Kidney epithelial cell (primary cell): ENCODE results near the gene POLD4. TPM values are rescaled to one million over a fixed set of nuclear protein-coding genes. Genes with fewer than 3 reads are reported as not detected.
A peak's percentile ranks its signal among the peaks of the same experiment; 100 is the strongest.

Experiments used
- DNase-seq: peaks from one replicate; pipeline ENCODE4 v3.0.0-alpha.2; 2010; ENCODE audit warnings: low read depth
- H3K27me3 ChIP-seq: 2 replicates; pipeline ENCODE4 v1.6.0; 2011; ENCODE audit warnings: low read length; ENCODE audit not compliant: control insufficient read depth, insufficient read depth
- H3K36me3 ChIP-seq: 2 replicates; pipeline ENCODE4 v1.5.1; 2011; ENCODE audit warnings: low read length; ENCODE audit not compliant: control insufficient read depth, insufficient read depth
- H3K4me3 ChIP-seq: 2 replicates; pipeline ENCODE4 v1.5.1; 2011; ENCODE audit warnings: low read depth, mild to moderate bottlenecking, control low read depth, low read length
- CTCF ChIP-seq: IDR thresholded peaks from 2 replicates; pipeline ENCODE4 v1.5.1; 2011; ENCODE audit warnings: mild to moderate bottlenecking, moderate library complexity, low read length, control low read depth, inconsistent platforms; ENCODE audit not compliant: insufficient read depth, poor library complexity, severe bottlenecking
- total RNA-seq: library from RNA; depleted of rRNA; stranded (reverse); fragments of >200 nt; gene quantifications from 2 replicates; pipeline ENCODE4 v1.2.3, GENCODE V29; 2015

The POLD4 gene
- total RNA-seq, 1 donor from 2014 or later, result 70.7 TPM

DNA sequence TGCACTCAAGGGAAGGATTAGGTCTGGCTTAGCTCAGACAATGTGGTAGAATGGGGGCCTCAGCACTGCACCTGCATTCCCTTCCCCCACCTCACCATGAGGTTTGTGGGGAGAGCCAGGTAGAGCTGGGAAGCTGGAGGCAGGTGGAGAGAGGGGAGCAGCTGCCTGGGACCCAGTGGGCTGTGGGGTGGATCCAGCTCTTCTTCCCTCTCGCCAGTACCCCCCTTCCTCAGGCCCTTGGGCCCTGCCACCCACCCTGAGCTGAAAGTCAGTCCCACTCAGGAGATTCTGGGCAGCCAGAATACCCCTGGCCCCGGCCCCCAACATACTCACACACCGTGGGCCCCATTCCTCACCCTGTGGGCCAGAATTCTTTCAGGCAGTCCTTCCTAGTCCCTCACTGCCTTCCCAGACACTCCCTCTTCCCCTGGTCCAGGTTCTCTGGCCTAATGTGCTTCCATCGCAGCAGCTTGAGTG, 3.1 kb upstream of the POLD4 start:
- no peak overlapping the region for H3K4me3 ChIP-seq
- no peaks in the 10 kb centered on the region for H3K27me3 ChIP-seq
- no peaks in the 10 kb centered on the region for H3K36me3 ChIP-seq
- TF ChIP-seq CTCF, result no peak
- no peak for DNase-seq

DNA sequence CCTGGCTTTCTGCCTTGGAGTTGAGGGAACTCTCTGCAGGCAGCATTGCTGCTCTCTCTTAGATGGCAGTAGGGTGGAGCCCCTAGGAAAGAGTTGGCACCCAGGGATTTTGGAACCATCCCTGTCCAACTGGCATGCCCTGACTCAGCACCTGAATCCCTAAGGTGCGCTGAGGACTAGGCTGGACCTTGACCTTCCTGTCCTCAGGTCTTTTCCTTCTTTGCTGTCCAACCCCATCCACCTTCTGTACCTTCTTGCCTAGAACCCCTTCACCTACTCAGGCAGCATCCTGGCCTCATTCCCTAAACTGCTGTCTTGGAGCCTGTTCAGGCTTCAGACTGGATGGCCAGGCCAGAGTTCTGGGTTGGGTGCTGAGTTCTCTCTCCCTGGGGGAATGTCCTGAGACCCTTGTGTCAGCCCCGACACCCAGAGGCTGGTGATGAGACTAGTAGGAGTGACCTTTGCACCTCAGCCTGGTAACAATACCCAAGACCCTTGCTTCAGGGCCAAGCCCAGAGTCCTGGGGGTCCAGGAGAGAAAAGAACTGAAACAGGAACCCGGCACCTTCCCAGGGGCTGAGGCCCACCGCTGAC, 2.5 kb upstream of the POLD4 start:
- TF ChIP-seq CTCF, result no peak
- no peak overlapping the region for H3K4me3 ChIP-seq
- no peak for DNase-seq
- no peaks in the 10 kb centered on the region for H3K36me3 ChIP-seq
- no peaks in the 10 kb centered on the region for H3K27me3 ChIP-seq

- no peak for DNase-seq
- TF ChIP-seq CTCF, result no peak
- no peak overlapping the region for H3K4me3 ChIP-seq
Measured at GRCh38 chr11:67355023-67355793, 1.9 kb upstream of the POLD4 start.

GRCh38 chr11:67354075-67355022, 1.0 kb upstream of the POLD4 start:
- TF ChIP-seq CTCF, result no peak
- Histone ChIP-seq H3K4me3 (peak overlapping the region; percentile 36), H3K36me3 (no peaks in the 10 kb centered on the region), H3K27me3 (no peaks in the 10 kb centered on the region)
- DNase-seq, result peak; percentile 90

More at GRCh38 chr11:67355023-67355793, 1.9 kb upstream of the POLD4 start:
- H3K27me3 ChIP-seq, result no peaks in the 10 kb centered on the region
- H3K36me3 ChIP-seq, result no peaks in the 10 kb centered on the region

- Histone ChIP-seq H3K27me3 (no peaks in the 10 kb centered on the region), H3K36me3 (no peaks in the 10 kb centered on the region), H3K4me3 (peak overlapping the region; percentile 54)
- no peak for TF ChIP-seq CTCF
- no peak for DNase-seq
Measured at GRCh38 chr11:67352546-67353316, 615 bp downstream of the POLD4 start.
